K562 (cell line): ENCODE data around the gene RBMS1.

ENCODE experiments used
- C11orf30 ChIP-seq: fragments of 450-650 bp; IDR thresholded peaks from 2 replicates; pipeline ENCODE4 v1.6.1; 2016; ENCODE audit warnings: low read depth, mild to moderate bottlenecking
- CCAR2 ChIP-seq: fragments of 200-400 bp; formaldehyde crosslinking; IDR thresholded peaks from 2 replicates; pipeline ENCODE4 v1.6.1; 2017; ENCODE audit warnings: mild to moderate bottlenecking, low read depth, low read length
- CHCHD3 ChIP-seq: fragments of 250-450 bp; sonication (Bioruptor Pico); IDR thresholded peaks from 2 replicates; pipeline ENCODE4 v2.1.2; 2022; ENCODE audit warnings: mild to moderate bottlenecking
- FOS ChIP-seq: IDR thresholded peaks from 3 replicates; pipeline ENCODE4 v1.6.1; 2011; ENCODE audit not compliant: insufficient read length; ENCODE audit errors: extremely low read depth
- HDAC2 ChIP-seq: fragments of 450-650 bp; IDR thresholded peaks from 2 replicates; pipeline ENCODE4 v1.6.1; 2016; ENCODE audit warnings: mild to moderate bottlenecking
- RFX5 ChIP-seq: IDR thresholded peaks from 2 replicates; pipeline ENCODE4 v1.6.1; 2011; ENCODE audit warnings: low read depth, mild to moderate bottlenecking, improper control_type of control experiment, low read length
- SOX6 ChIP-seq: fragments of 450-650 bp; IDR thresholded peaks from 2 replicates; pipeline ENCODE4 v1.6.1; 2014; ENCODE audit warnings: mild to moderate bottlenecking
- TBL1XR1 ChIP-seq, 2 experiments: IDR thresholded peaks; 2 replicates each; pipeline ENCODE4 v1.6.1; 2012; ENCODE audit warnings: improper control_type of control experiment in 2 of 2, low read length in 2 of 2, mild to moderate bottlenecking in 1 of 2
- ZNF224 ChIP-seq: sonication (generic); formaldehyde crosslinking; IDR thresholded peaks from 2 replicates; pipeline ENCODE4 v1.8.0; 2022; ENCODE audit warnings: mild to moderate bottlenecking, missing genetic modification reagents
- TF ChIP-seq, protein P1 (sequence below), 3 experiments: IDR thresholded peaks in 2 of 3; conservative IDR thresholded peaks in 1 of 3; 2 replicates each; pipeline ENCODE4 v1.5.1; 2011 to 2012; ENCODE audit warnings: low read length in 3 of 3, mild to moderate bottlenecking in 3 of 3, control low read depth in 2 of 3, improper control_type of control experiment in 1 of 3, inconsistent platforms in 1 of 3, low read depth in 1 of 3, mixed read lengths in 1 of 3, moderate library complexity in 1 of 3; ENCODE audit not compliant: insufficient read depth in 2 of 3
- TF ChIP-seq, protein P2 (sequence below): fragments of 250-450 bp; sonication (Bioruptor Pico); IDR thresholded peaks from 2 replicates; pipeline ENCODE4 v1.8.0; 2021; ENCODE audit warnings: borderline replicate concordance, mild to moderate bottlenecking, moderate library complexity; ENCODE audit not compliant: poor library complexity, severe bottlenecking

DNA sequence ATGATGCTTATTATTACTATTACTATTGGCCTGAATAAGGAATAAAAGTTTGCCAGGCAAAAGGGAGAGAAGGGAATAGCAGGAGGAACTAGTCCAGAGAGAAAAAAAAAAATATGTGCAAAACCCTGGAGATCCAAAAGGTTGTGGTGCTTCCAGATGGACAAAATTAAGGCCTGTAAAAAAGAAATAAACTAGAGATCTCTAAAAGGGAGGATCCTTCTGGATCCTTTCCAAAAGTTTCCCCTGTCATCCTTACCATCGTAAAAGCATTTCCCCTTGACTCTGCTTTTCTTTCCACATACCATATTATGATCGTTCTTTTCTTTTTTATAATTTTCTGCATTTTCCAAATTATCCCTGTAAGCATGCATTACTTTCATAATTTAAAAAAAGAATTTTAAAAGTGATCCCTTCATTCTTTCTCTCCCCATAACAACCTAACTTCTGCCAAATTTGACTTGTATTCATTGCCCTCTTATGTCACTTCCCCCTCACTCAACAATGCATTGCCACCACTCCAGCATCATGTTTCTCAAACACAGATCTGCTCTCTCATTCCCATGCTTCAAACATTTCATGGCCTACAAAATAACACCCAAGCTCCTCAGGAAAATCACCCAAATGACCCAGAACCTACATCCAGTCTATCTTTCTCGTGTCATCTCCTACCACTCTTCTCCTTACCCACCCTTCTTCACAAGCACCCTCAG, 40.3 kb downstream of the RBMS1 start:
- TF ChIP-seq, protein P1, sequence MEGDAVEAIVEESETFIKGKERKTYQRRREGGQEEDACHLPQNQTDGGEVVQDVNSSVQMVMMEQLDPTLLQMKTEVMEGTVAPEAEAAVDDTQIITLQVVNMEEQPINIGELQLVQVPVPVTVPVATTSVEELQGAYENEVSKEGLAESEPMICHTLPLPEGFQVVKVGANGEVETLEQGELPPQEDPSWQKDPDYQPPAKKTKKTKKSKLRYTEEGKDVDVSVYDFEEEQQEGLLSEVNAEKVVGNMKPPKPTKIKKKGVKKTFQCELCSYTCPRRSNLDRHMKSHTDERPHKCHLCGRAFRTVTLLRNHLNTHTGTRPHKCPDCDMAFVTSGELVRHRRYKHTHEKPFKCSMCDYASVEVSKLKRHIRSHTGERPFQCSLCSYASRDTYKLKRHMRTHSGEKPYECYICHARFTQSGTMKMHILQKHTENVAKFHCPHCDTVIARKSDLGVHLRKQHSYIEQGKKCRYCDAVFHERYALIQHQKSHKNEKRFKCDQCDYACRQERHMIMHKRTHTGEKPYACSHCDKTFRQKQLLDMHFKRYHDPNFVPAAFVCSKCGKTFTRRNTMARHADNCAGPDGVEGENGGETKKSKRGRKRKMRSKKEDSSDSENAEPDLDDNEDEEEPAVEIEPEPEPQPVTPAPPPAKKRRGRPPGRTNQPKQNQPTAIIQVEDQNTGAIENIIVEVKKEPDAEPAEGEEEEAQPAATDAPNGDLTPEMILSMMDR (IDR thresholded peaks at IDR 0.05 in 2 of 3, conservative IDR thresholded peaks at IDR 0.05 in 1 of 3; ENCODE audit: insufficient read depth in 2 of 3, low read depth in 1 of 3, low read length in 3 of 3), result no peak
- TF ChIP-seq CCAR2 (no peak), HDAC2 (no peak), FOS (no peak), RFX5 (no peak), CHCHD3 (CRISPR knock-in tag) (no peak), TBL1XR1 (IDR thresholded peaks at IDR 0.05; ENCODE audit: low read length in 2 of 2) (no peak), ZNF224 (CRISPR knock-in tag) (no peak), C11orf30 (no peak), SOX6 (no peak)
- TF ChIP-seq, protein P2, sequence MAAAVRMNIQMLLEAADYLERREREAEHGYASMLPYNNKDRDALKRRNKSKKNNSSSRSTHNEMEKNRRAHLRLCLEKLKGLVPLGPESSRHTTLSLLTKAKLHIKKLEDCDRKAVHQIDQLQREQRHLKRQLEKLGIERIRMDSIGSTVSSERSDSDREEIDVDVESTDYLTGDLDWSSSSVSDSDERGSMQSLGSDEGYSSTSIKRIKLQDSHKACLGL (CRISPR knock-in tag), result no peak
